WERI-Rb-1 (cell line): ENCODE data around the gene GGCX.
"Not testable (repeated sequence)": the region's sequence is repeated elsewhere in the genome, so short reads cannot be mapped to it uniquely, and the experiment has no call there.

Experiments used
- DNase-seq: peaks from one replicate; pipeline ENCODE4 v3.0.0-alpha.2; 2020
- H3K27ac ChIP-seq: fragments of 250-450 bp; sonication (Bioruptor Pico); 2 replicates; pipeline ENCODE4 v1.5.1; 2020; ENCODE audit warnings: mild to moderate bottlenecking, moderate library complexity
- H3K27me3 ChIP-seq: fragments of 250-450 bp; sonication (Bioruptor Pico); 2 replicates; pipeline ENCODE4 v1.5.1; 2021; ENCODE audit warnings: mild to moderate bottlenecking, low read depth, moderate library complexity; ENCODE audit not compliant: insufficient read depth, severe bottlenecking
- H3K36me3 ChIP-seq: fragments of 250-450 bp; sonication (Bioruptor Pico); 2 replicates; pipeline ENCODE4 v1.5.1; 2020; ENCODE audit warnings: mild to moderate bottlenecking, moderate library complexity
- H3K4me3 ChIP-seq: 2 replicates; pipeline ENCODE4 v1.5.1; 2011; ENCODE audit warnings: low read depth, mild to moderate bottlenecking, control low read depth, low read length
- H3K9me3 ChIP-seq: fragments of 250-450 bp; sonication (Bioruptor Pico); 2 replicates; pipeline ENCODE4 v1.5.1; 2021; ENCODE audit warnings: mild to moderate bottlenecking, moderate library complexity; ENCODE audit not compliant: severe bottlenecking
- CTCF ChIP-seq: IDR thresholded peaks from 2 replicates; pipeline ENCODE4 v1.5.1; 2011; ENCODE audit warnings: low read depth, mild to moderate bottlenecking, control low read depth, inconsistent platforms, low read length

GGCX gene

GRCh38 chr2:85548608-85548900, 12.7 kb downstream of the GGCX start:
- no peak for DNase-seq
- H3K4me3 ChIP-seq: no peak overlapping the region
- TF ChIP-seq CTCF: no peak
- no peaks in the 10 kb centered on the region for H3K9me3 ChIP-seq
- no peak overlapping the region for H3K27ac ChIP-seq
- H3K36me3 ChIP-seq: peaks cover 70% of the 10 kb centered on the region
- no peaks in the 10 kb centered on the region for H3K27me3 ChIP-seq

GRCh38 chr2:85547859-85548607, 13.3 kb downstream of the GGCX start:
- no peak for TF ChIP-seq CTCF
- H3K36me3 ChIP-seq: peaks cover 75% of the 10 kb centered on the region
- no peak for DNase-seq
- no peaks in the 10 kb centered on the region for H3K9me3 ChIP-seq
- no peak overlapping the region for H3K27ac ChIP-seq
- no peak overlapping the region for H3K4me3 ChIP-seq
- H3K27me3 ChIP-seq: no peaks in the 10 kb centered on the region

GRCh38 chr2:85547089-85547858, 14.0 kb downstream of the GGCX start:
- no peaks in the 10 kb centered on the region for H3K27me3 ChIP-seq

GRCh38 chr2:85545780-85546240, 15.5 kb downstream of the GGCX start:
- H3K4me3 ChIP-seq: no peak overlapping the region
- no peak for DNase-seq
- TF ChIP-seq CTCF: no peak
- H3K36me3 ChIP-seq: peaks cover 79% of the 10 kb centered on the region
- no peak overlapping the region for H3K27ac ChIP-seq
- H3K9me3 ChIP-seq: no peaks in the 10 kb centered on the region
- no peaks in the 10 kb centered on the region for H3K27me3 ChIP-seq

More at GRCh38 chr2:85547089-85547858, 14.0 kb downstream of the GGCX start:
- no peak for TF ChIP-seq CTCF
- no peak for DNase-seq
- no peak overlapping the region for H3K4me3 ChIP-seq
- no peak overlapping the region for H3K27ac ChIP-seq
- H3K9me3 ChIP-seq: no peaks in the 10 kb centered on the region
- peaks cover 78% of the 10 kb centered on the region for H3K36me3 ChIP-seq

GRCh38 chr2:85544915-85545779, 16.1 kb downstream of the GGCX start:
- DNase-seq, H3K27ac ChIP-seq, H3K4me3 ChIP-seq, H3K27me3 ChIP-seq, H3K9me3 ChIP-seq: not testable (repeated sequence)
- peaks cover 79% of the 10 kb centered on the region for H3K36me3 ChIP-seq

- DNase-seq, H3K27ac ChIP-seq, H3K4me3 ChIP-seq, H3K27me3 ChIP-seq, H3K9me3 ChIP-seq: not testable (repeated sequence)
- peaks cover 85% of the 10 kb centered on the region for H3K36me3 ChIP-seq
Observed at GRCh38 chr2:85544254-85544691, 17.0 kb downstream of the GGCX start.
